Measurements from ENCODE around the gene TMEM181. TPM values are rescaled to one million over a fixed set of nuclear protein-coding genes. Genes with fewer than 3 reads are reported as not detected.

Gene TMEM181
- total and polyA plus RNA-seq, 2 of the 13 experiments (the other 11 are each of a cell fraction or from before 2014, with no cell fraction given), result 59.1 to 108 TPM

DNA sequence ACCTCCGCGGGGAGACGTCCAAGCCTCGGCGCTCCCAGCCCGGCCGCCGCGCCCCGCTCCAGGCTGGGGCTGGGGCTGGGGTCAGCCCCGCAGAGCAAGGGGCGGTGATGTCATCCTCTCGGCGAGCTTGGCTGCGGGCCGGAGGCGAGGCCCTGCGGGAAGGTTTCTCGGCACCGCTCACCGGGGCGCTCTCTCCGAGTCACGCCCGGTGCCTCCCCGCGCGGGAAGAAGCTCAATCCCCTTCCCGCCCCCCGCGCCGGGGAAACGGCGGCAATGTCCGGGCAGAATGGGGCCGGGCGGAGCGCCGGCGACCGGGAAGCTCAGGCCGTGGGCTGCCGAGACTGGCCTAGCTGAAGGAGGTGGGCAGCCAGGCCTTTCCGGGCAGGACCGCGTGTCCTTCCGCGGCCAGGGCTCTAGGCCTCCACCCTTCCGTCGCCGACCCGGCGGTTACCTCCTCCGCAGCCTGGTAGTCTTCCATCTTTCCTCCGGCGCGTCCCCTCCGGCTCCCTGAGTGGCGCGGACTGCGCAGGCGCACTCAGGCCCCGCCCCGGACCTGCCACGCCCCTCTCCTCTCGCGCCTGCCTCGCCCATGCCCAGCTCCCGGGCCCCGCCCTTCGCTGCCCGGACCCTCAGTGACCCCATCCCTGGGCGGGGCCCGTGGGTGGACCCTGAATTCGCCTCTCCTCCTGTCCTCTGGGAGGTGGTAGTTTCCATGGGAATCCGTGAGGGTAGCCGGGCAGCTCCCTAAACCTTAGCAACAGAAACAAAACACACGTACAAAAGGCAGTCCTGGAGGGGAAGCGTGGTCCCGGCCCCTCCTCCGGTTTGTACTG lies 84.6 kb downstream of the TMEM181 start, which contains the start of gene DYNLT1 (continued):
- peak; percentile 93 for TF ChIP-seq THAP9 (CRISPR knock-in tag; IDR thresholded peaks at IDR 0.05; ENCODE audit: borderline replicate concordance)
- TF ChIP-seq NCOA2 (CRISPR knock-in tag; IDR thresholded peaks at IDR 0.05), result peak; percentile 18
- TF ChIP-seq ZNF34 (CRISPR knock-in tag; IDR thresholded peaks at IDR 0.05; ENCODE audit: borderline replicate concordance), result no peak; the same call in 1 of the 2 replicates
- TF ChIP-seq, protein P1, sequence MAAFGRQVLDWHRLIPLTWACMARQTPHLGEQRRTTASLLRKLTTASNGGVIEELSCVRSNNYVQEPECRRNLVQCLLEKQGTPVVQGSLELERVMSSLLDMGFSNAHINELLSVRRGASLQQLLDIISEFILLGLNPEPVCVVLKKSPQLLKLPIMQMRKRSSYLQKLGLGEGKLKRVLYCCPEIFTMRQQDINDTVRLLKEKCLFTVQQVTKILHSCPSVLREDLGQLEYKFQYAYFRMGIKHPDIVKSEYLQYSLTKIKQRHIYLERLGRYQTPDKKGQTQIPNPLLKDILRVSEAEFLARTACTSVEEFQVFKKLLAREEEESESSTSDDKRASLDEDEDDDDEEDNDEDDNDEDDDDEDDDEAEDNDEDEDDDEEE (CRISPR knock-in tag; IDR thresholded peaks at IDR 0.05), result peak; percentile 79
- TF ChIP-seq ZNF232 (CRISPR knock-in tag; IDR thresholded peaks at IDR 0.05; ENCODE audit: borderline replicate concordance), result peak; percentile 85; the same call in 1 of the 2 replicates
- TF ChIP-seq ZNF660 (CRISPR knock-in tag; IDR thresholded peaks at IDR 0.05; ENCODE audit: borderline replicate concordance, low read depth), result no peak
- TF ChIP-seq ZMYM4 (CRISPR knock-in tag; IDR thresholded peaks at IDR 0.05), result peak; percentile 87
- peak; percentile 20 for TF ChIP-seq ZNF691 (CRISPR knock-in tag; IDR thresholded peaks at IDR 0.05; ENCODE audit: borderline replicate concordance, low read depth)
- peak; percentile 76; the same call in 1 of the 2 replicates for TF ChIP-seq KDM5A (IDR thresholded peaks at IDR 0.05; ENCODE audit: borderline replicate concordance, low read length)
- no peak; the same call in 1 of the 2 replicates for TF ChIP-seq SP140L (CRISPR knock-in tag; IDR thresholded peaks at IDR 0.05; ENCODE audit: borderline replicate concordance)
- no peak for TF ChIP-seq FOXA1 (IDR thresholded peaks at IDR 0.05)
- TF ChIP-seq FOXA1 (CRISPR knock-in tag; IDR thresholded peaks at IDR 0.05), result no peak
- TF ChIP-seq ZNF775 (CRISPR knock-in tag; IDR thresholded peaks at IDR 0.05; ENCODE audit: borderline replicate concordance), result no peak

All from HepG2 (cell line).